CD4-positive, alpha-beta T cell treated with Interferon alpha-2 for 1 hour (primary cell): ENCODE data around the gene LRRC36.

Experiments
- DNase-seq, 2 donors: peaks; one replicate each; pipeline ENCODE4 v3.0.0-alpha.2; 2020 to 2022

The LRRC36 gene

GRCh38 chr16:67326472-67327309 is at the start of gene LRRC36, which contains the start of gene KCTD19:
Gene LRRC36 (plus strand): TSS chr16:67326815. CDS start chr16:67326863, 48 bp downstream.
Gene KCTD19 (minus strand): TSS chr16:67326741. CDS start chr16:67326707, 34 bp downstream.
- peak; percentile 56 to 69 for DNase-seq

GRCh38 chr16:67277294-67277998 is 49.2 kb upstream of the LRRC36 start:
- DNase-seq = no peak

- DNase-seq = no peak
Observed at GRCh38 chr16:67277999-67278772, 48.4 kb upstream of the LRRC36 start.

- DNase-seq = peak; percentile 5 to 50
Observed at GRCh38 chr16:67278773-67279295, 47.8 kb upstream of the LRRC36 start.

GRCh38 chr16:67279296-67280089 is 47.1 kb upstream of the LRRC36 start, which contains the start of gene PLEKHG4:
Gene PLEKHG4 (plus strand): TSS chr16:67279532. CDS start chr16:67280045, 513 bp downstream.
- peak; percentile 81 to 88 for DNase-seq

- no peak for DNase-seq
Observed at GRCh38 chr16:67280090-67281015, 46.3 kb upstream of the LRRC36 start.

GRCh38 chr16:67281536-67282446 is 44.8 kb upstream of the LRRC36 start:
- DNase-seq = no peak

GRCh38 chr16:67282447-67282805 is 44.2 kb upstream of the LRRC36 start:
- DNase-seq = no peak

GRCh38 chr16:67283039-67283825 is 43.4 kb upstream of the LRRC36 start:
- DNase-seq = no peak

GRCh38 chr16:67283826-67284555 is 42.6 kb upstream of the LRRC36 start:
- DNase-seq = no peak

- no peak for DNase-seq
Observed at GRCh38 chr16:67284699-67285646, 41.6 kb upstream of the LRRC36 start.

GRCh38 chr16:67286441-67287235 is 40.0 kb upstream of the LRRC36 start:
- no peak for DNase-seq

- DNase-seq = no peak
Observed at GRCh38 chr16:67287960-67288359, 38.7 kb upstream of the LRRC36 start.

GRCh38 chr16:67291461-67291860 is 35.2 kb upstream of the LRRC36 start:
- no peak for DNase-seq

- DNase-seq = no peak
Observed at GRCh38 chr16:67294171-67294757, 32.4 kb upstream of the LRRC36 start.

GRCh38 chr16:67294938-67295361 is 31.7 kb upstream of the LRRC36 start:
- DNase-seq = no peak
